ENCODE measurements around the gene TOM1L2.

The TOM1L2 gene

GRCh38 chr17:18018411-18018921, 46.3 kb upstream of the TOM1L2 start:
- H3K4me1 ChIP-seq (ENCODE audit: low read depth, poor library complexity, severe bottlenecking), result no peaks in the 10 kb centered on the region
- no peak overlapping the region for H3K27ac ChIP-seq

GRCh38 chr17:18017958-18018357, 45.8 kb upstream of the TOM1L2 start:
- no peaks in the 10 kb centered on the region for H3K79me2 ChIP-seq (ENCODE audit: insufficient read depth, low read depth)
- no peaks in the 10 kb centered on the region for H3K36me3 ChIP-seq (ENCODE audit: insufficient read depth)
- TF ChIP-seq CTCF (conservative IDR thresholded peaks at IDR 0.05; ENCODE audit: low read depth, low read length), result no peak
- H2AFZ ChIP-seq (ENCODE audit: low read depth), result no peak overlapping the region
- H4K20me1 ChIP-seq (ENCODE audit: insufficient read depth), result no peaks in the 10 kb centered on the region
- H3K4me3 ChIP-seq (IDR thresholded peaks at IDR 0.05; ENCODE audit: insufficient read depth, low read depth, low read length), result no peak overlapping the region
- H3K27ac ChIP-seq, result no peak overlapping the region
- H3K4me1 ChIP-seq (ENCODE audit: low read depth, poor library complexity, severe bottlenecking), result no peaks in the 10 kb centered on the region
- H3K27me3 ChIP-seq (ENCODE audit: insufficient read depth, low read depth), result no peaks in the 10 kb centered on the region
- no peak overlapping the region for H3K4me2 ChIP-seq
- no peak overlapping the region for H3K9ac ChIP-seq

More at GRCh38 chr17:18018411-18018921, 46.3 kb upstream of the TOM1L2 start:
- no peak overlapping the region for H3K9ac ChIP-seq
- H2AFZ ChIP-seq (ENCODE audit: low read depth), result no peak overlapping the region
- TF ChIP-seq CTCF (conservative IDR thresholded peaks at IDR 0.05; ENCODE audit: low read depth, low read length), result no peak
- H3K79me2 ChIP-seq (ENCODE audit: insufficient read depth, low read depth), result no peaks in the 10 kb centered on the region
- H3K4me3 ChIP-seq (IDR thresholded peaks at IDR 0.05; ENCODE audit: insufficient read depth, low read depth, low read length), result no peak overlapping the region
- no peak overlapping the region for H3K4me2 ChIP-seq
- H3K27me3 ChIP-seq (ENCODE audit: insufficient read depth, low read depth), result no peaks in the 10 kb centered on the region
- H4K20me1 ChIP-seq (ENCODE audit: insufficient read depth), result no peaks in the 10 kb centered on the region
- no peaks in the 10 kb centered on the region for H3K36me3 ChIP-seq (ENCODE audit: insufficient read depth)

GRCh38 chr17:18016426-18016825, 44.2 kb upstream of the TOM1L2 start:
- H3K27ac ChIP-seq, result no peak overlapping the region
- TF ChIP-seq CTCF (conservative IDR thresholded peaks at IDR 0.05; ENCODE audit: low read depth, low read length), result no peak
- no peaks in the 10 kb centered on the region for H3K27me3 ChIP-seq (ENCODE audit: insufficient read depth, low read depth)
- no peaks in the 10 kb centered on the region for H3K79me2 ChIP-seq (ENCODE audit: insufficient read depth, low read depth)
- H3K4me2 ChIP-seq, result no peak overlapping the region
- no peak overlapping the region for H3K9ac ChIP-seq
- H3K4me1 ChIP-seq (ENCODE audit: low read depth, poor library complexity, severe bottlenecking), result no peaks in the 10 kb centered on the region
- H2AFZ ChIP-seq (ENCODE audit: low read depth), result no peak overlapping the region
- H4K20me1 ChIP-seq (ENCODE audit: insufficient read depth), result no peaks in the 10 kb centered on the region
- no peak overlapping the region for H3K4me3 ChIP-seq (IDR thresholded peaks at IDR 0.05; ENCODE audit: insufficient read depth, low read depth, low read length)
- H3K36me3 ChIP-seq (ENCODE audit: insufficient read depth), result no peaks in the 10 kb centered on the region

GRCh38 chr17:18015593-18015992, 43.4 kb upstream of the TOM1L2 start:
- H3K36me3 ChIP-seq (ENCODE audit: insufficient read depth), result no peaks in the 10 kb centered on the region
- no peaks in the 10 kb centered on the region for H3K27me3 ChIP-seq (ENCODE audit: insufficient read depth, low read depth)
- H2AFZ ChIP-seq (ENCODE audit: low read depth), result no peak overlapping the region
- H3K79me2 ChIP-seq (ENCODE audit: insufficient read depth, low read depth), result no peaks in the 10 kb centered on the region
- no peak overlapping the region for H3K4me2 ChIP-seq
- no peak overlapping the region for H3K27ac ChIP-seq
- H3K4me1 ChIP-seq (ENCODE audit: low read depth, poor library complexity, severe bottlenecking), result no peaks in the 10 kb centered on the region
- no peak overlapping the region for H3K4me3 ChIP-seq (IDR thresholded peaks at IDR 0.05; ENCODE audit: insufficient read depth, low read depth, low read length)
- H4K20me1 ChIP-seq (ENCODE audit: insufficient read depth), result no peaks in the 10 kb centered on the region
- no peak overlapping the region for H3K9ac ChIP-seq
- no peak for TF ChIP-seq CTCF (conservative IDR thresholded peaks at IDR 0.05; ENCODE audit: low read depth, low read length)
